ENCODE data around the gene CISTR. TPM values are rescaled to one million over a fixed set of nuclear protein-coding genes. Genes with fewer than 3 reads are reported as not detected.
"Not testable (repeated sequence)": the region's sequence is repeated elsewhere in the genome, so short reads cannot be mapped to it uniquely, and the experiment has no call there.

CISTR gene
- total RNA-seq, 1 experiment from 2014 or later: not detected

GRCh38 chr12:53764615-53765014 is 12.8 kb upstream of the CISTR start:
- no peak for DNase-seq (ENCODE audit: low spot score)

- DNase-seq (ENCODE audit: low spot score): not testable (repeated sequence)
Measured at GRCh38 chr12:53762793-53763192, 11.0 kb upstream of the CISTR start.

- DNase-seq (ENCODE audit: low spot score): no peak
Measured at GRCh38 chr12:53761306-53761705, 9.5 kb upstream of the CISTR start.

GRCh38 chr12:53759261-53759660 is 7.5 kb upstream of the CISTR start:
- DNase-seq (ENCODE audit: low spot score): no peak

- DNase-seq (ENCODE audit: low spot score): no peak
Measured at GRCh38 chr12:53758730-53759103, 6.9 kb upstream of the CISTR start.

GRCh38 chr12:53758081-53758729 is 6.4 kb upstream of the CISTR start:
- no peak for DNase-seq (ENCODE audit: low spot score)

- peak; percentile 54 for DNase-seq (ENCODE audit: low spot score)
Measured at GRCh38 chr12:53757101-53757770, 5.5 kb upstream of the CISTR start.

GRCh38 chr12:53756300-53757100 is 4.7 kb upstream of the CISTR start:
- no peak for DNase-seq (ENCODE audit: low spot score)

- no peak for DNase-seq (ENCODE audit: low spot score)
Measured at GRCh38 chr12:53755893-53756292, 4.1 kb upstream of the CISTR start.

- DNase-seq (ENCODE audit: low spot score): no peak
Measured at GRCh38 chr12:53755451-53755891, 3.7 kb upstream of the CISTR start.

- peak; percentile 80 for DNase-seq (ENCODE audit: low spot score)
Measured at GRCh38 chr12:53754633-53755264, 3.0 kb upstream of the CISTR start.

GRCh38 chr12:53754188-53754585 is 2.4 kb upstream of the CISTR start:
- DNase-seq (ENCODE audit: low spot score): no peak

GRCh38 chr12:53752621-53753020 is 842 bp upstream of the CISTR start:
- DNase-seq (ENCODE audit: low spot score): no peak

GRCh38 chr12:53752192-53752601 is 418 bp upstream of the CISTR start:
- no peak for DNase-seq (ENCODE audit: low spot score)

GRCh38 chr12:53750812-53751335 is 905 bp downstream of the CISTR start:
- no peak for DNase-seq (ENCODE audit: low spot score)

- no peak for DNase-seq (ENCODE audit: low spot score)
Measured at GRCh38 chr12:53749986-53750811, 1.6 kb downstream of the CISTR start.

GRCh38 chr12:53748072-53748840 is 3.5 kb downstream of the CISTR start:
- DNase-seq (ENCODE audit: low spot score): no peak

- no peak for DNase-seq (ENCODE audit: low spot score)
Measured at GRCh38 chr12:53747095-53747494, 4.7 kb downstream of the CISTR start.

- peak; percentile 88 for DNase-seq (ENCODE audit: low spot score)
Measured at GRCh38 chr12:53746592-53747092, 5.1 kb downstream of the CISTR start.

- no peak for DNase-seq (ENCODE audit: low spot score)
Measured at GRCh38 chr12:53744751-53745150, 7.0 kb downstream of the CISTR start.
